Neutrophil (primary cell): ENCODE measurements around the gene CAMTA1.

Source experiments
- H3K27ac ChIP-seq: fragments of 200-600 bp; sonication (generic); 2 replicates; pipeline ENCODE4 v1.5.1; 2016; ENCODE audit warnings: mild to moderate bottlenecking, moderate library complexity
- H3K27me3 ChIP-seq: fragments of 200-600 bp; sonication (generic); 2 replicates; pipeline ENCODE4 v1.6.0; 2016; ENCODE audit warnings: mild to moderate bottlenecking
- H3K36me3 ChIP-seq: fragments of 200-600 bp; sonication (generic); 2 replicates; pipeline ENCODE4 v1.5.1; 2017
- H3K4me1 ChIP-seq, 2 experiments: fragments of 200-600 bp in 1 of 2; sonication (generic) in 1 of 2; 1 replicate in 1 of 2; 2 replicates in 1 of 2; pipeline versions ENCODE4 v1.5.1 to v1.6.1; 2013 to 2016; ENCODE audit warnings: low read depth in 1 of 2, low read length in 1 of 2, mild to moderate bottlenecking in 1 of 2, moderate library complexity in 1 of 2; ENCODE audit not compliant: control insufficient read depth in 1 of 2, insufficient read depth in 1 of 2
- H3K4me3 ChIP-seq, 2 experiments: fragments of 200-600 bp in 1 of 2; sonication (generic) in 1 of 2; 1 replicate in 1 of 2; 2 replicates in 1 of 2; pipeline ENCODE4 v1.5.1; 2013 to 2016; ENCODE audit warnings: low read depth in 1 of 2, low read length in 1 of 2, mild to moderate bottlenecking in 1 of 2, moderate library complexity in 1 of 2
- H3K9me3 ChIP-seq: fragments of 200-600 bp; sonication (generic); 2 replicates; pipeline ENCODE4 v1.5.1; 2016
- CTCF ChIP-seq: fragments of 200-600 bp; sonication (generic); IDR thresholded peaks from 2 replicates; pipeline ENCODE4 v1.5.1; 2016; ENCODE audit warnings: antibody characterized with exemption

Gene CAMTA1

GRCh38 chr1:6857831-6858230, 72.6 kb downstream of the CAMTA1 start:
- no peaks in the 10 kb centered on the region for H3K36me3 ChIP-seq
- H3K4me3 ChIP-seq = no peak overlapping the region
- no peaks in the 10 kb centered on the region for H3K27me3 ChIP-seq
- no peak for TF ChIP-seq CTCF
- no peak overlapping the region for H3K27ac ChIP-seq
- no peaks in the 10 kb centered on the region for H3K4me1 ChIP-seq
- H3K9me3 ChIP-seq = no peaks in the 10 kb centered on the region

DNA sequence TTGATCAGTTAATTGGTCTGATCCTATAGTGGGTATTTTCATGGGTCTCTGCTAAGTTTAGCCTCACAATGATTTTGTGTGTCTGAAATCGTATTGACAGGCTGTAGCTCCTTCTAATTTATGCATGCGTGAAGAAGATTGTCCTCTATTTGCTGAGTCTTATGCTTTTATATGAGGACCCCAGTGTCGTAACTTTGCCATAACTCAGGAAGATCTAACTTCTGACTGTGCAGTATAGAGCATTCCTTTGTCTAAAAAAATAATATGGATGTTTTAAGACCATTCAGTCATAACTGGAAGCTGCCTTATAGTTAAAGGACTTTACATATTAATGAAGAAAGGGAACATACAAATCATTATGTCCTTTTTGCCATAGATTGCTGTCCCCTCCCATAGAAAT, 73.3 kb downstream of the CAMTA1 start:
- no peak for TF ChIP-seq CTCF
- Histone ChIP-seq H3K27me3 (no peaks in the 10 kb centered on the region), H3K4me1 (no peaks in the 10 kb centered on the region), H3K9me3 (no peaks in the 10 kb centered on the region), H3K36me3 (no peaks in the 10 kb centered on the region), H3K27ac (no peak overlapping the region), H3K4me3 (no peak overlapping the region)

DNA sequence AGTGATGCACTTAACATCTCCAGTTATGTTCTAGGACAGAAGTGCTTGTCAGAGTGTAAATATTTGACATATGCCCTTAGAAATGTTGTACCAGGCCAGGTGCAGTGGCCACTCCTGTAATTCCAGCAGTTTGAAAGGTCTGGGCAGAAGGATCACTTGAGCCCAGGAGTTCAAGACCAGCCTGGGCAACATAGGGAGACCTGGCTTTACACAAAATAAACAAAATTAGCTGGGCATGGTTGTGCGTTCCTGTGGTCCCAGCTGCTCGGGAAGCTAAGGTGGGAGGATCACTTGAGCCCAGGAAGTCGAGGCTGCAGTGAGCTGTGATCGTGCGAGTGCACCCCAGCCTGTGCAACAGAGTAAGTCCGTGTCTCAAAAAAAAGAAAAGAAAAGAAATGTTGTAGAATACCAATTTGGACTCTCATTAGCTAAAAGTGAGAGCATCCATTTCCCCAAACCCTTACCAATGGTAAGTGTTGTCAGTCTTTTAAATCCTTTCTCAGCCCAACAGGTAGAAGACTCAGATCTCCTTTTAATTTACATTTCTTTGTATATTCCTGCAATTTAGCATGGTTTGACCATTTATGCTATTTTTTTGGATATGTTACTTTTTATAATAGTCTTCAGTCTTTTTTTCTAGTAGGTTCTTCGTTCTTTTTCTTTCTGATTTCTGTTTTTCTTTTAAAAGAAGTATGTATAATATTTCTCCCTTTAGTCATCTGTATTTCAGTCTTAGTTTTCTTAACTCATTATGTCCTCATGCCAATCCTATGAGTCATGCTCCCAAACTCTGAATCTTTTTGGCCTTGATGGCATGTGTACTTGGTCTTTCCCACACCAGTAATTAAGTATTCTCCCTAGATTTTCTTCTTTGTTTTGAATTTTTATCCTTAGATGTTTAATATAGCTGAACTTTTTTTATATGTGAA, 74.4 kb downstream of the CAMTA1 start:
- no peak for TF ChIP-seq CTCF
- Histone ChIP-seq H3K27me3 (no peaks in the 10 kb centered on the region), H3K4me3 (no peak overlapping the region), H3K4me1 (no peaks in the 10 kb centered on the region), H3K27ac (no peak overlapping the region), H3K36me3 (no peaks in the 10 kb centered on the region), H3K9me3 (no peaks in the 10 kb centered on the region)

DNA sequence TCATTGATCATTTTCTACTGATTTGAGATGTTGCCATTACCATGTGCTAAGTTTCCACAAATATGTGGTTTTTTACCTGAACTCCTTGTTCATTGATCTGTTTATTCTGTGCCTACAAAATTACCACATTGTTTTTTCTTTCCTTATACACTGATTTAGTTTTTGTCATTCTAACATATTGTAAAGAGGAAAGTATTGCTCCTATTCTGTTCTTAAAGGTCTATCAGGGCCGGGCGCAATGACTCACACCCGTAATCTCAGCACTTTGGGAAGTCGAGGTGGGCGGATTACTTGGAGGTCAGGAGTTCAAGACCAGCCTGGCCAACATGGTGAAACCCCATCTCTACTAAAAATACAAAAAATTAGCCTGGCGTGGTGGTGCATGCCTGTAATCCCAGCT, 75.1 kb downstream of the CAMTA1 start:
- H3K27ac ChIP-seq = no peak overlapping the region
- no peaks in the 10 kb centered on the region for H3K4me1 ChIP-seq
- no peak for TF ChIP-seq CTCF
- no peaks in the 10 kb centered on the region for H3K27me3 ChIP-seq
- no peaks in the 10 kb centered on the region for H3K9me3 ChIP-seq
- no peaks in the 10 kb centered on the region for H3K36me3 ChIP-seq
- no peak overlapping the region for H3K4me3 ChIP-seq

DNA sequence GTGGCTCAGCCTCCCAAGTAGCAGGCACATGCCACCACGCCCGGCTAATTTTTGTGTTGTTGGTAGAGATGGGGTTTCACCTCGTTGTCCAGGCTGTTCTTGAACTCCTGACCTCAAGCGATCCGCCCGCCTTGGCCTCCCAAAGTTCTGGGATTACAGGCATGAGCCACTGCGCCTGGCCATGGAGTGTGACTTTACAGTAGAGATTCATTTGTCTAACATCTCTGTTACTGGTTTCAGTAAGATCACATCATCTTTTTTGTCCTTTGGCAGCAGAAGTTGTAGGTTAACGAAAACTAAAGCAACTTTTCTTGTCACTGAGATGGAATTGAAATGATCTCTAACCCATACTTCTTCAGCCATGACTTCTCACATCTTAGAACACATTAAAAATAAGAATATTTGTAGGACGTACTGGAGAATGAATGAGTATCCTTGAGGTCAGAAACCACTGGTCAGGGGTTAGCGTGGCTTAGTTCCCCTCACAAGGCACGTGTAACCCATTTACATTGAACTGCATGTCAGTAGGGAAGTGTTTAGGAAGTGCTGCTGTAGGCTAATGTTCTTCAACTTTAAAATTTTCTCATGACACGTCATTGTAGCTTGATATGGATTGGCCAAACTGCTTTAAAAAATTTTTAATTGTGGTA, 75.9 kb downstream of the CAMTA1 start:
- Histone ChIP-seq H3K9me3 (no peaks in the 10 kb centered on the region), H3K27ac (no peak overlapping the region), H3K4me3 (no peak overlapping the region), H3K4me1 (no peaks in the 10 kb centered on the region), H3K27me3 (no peaks in the 10 kb centered on the region), H3K36me3 (no peaks in the 10 kb centered on the region)
- TF ChIP-seq CTCF = no peak
